ENCODE results near the gene EFL1. TPM values are rescaled to one million over a fixed set of nuclear protein-coding genes. Genes with fewer than 3 reads are reported as not detected.
"Not testable (repeated sequence)": the region's sequence is repeated elsewhere in the genome, so short reads cannot be mapped to it uniquely, and the experiment has no call there.

Gene EFL1
- total and polyA plus RNA-seq, 2 of the 4 experiments (the other 2 are of a cell fraction) = 10.1 to 24.6 TPM

- H2AK5ac ChIP-seq (ENCODE audit: low read depth, low read length); H4K20me1 ChIP-seq (ENCODE audit: insufficient read depth, low read length); intact Hi-C loops (cut with micrococcal nuclease); H2BK120ac ChIP-seq (ENCODE audit: low read depth, low read length); in situ Hi-C loops (cut with MboI; ENCODE audit: low sequenced_read_pairs); H3K4ac ChIP-seq (ENCODE audit: low read depth, low read length); H2AFZ ChIP-seq (replicated peaks; ENCODE audit: low read length, poor library complexity); H3K27me3 ChIP-seq (ENCODE audit: control insufficient read depth, insufficient read depth, low read length); H3K4me3 ChIP-seq (ENCODE audit: insufficient read depth, low read depth, low read length); H3K56ac ChIP-seq (ENCODE audit: extremely low read depth, insufficient read depth, low read length); H4K8ac ChIP-seq (ENCODE audit: low read depth in 2 of 2, low read length in 2 of 2); H3K9ac ChIP-seq (ENCODE audit: low read depth, low read length); H3K79me1 ChIP-seq (ENCODE audit: low read depth in 1 of 2, low read length in 2 of 2); H3K23ac ChIP-seq (ENCODE audit: low read depth, low read length); H3K27ac ChIP-seq (ENCODE audit: insufficient read depth, low read length); H2BK20ac ChIP-seq (ENCODE audit: low read depth, low read length); H4K91ac ChIP-seq (ENCODE audit: insufficient read depth, low read depth, low read length); BruUV-seq (replicated peaks); H3K4me1 ChIP-seq (ENCODE audit: control insufficient read depth, insufficient read depth, low read length); H3K14ac ChIP-seq (replicated peaks; ENCODE audit: low read depth, low read length); H3K9me1 ChIP-seq (ENCODE audit: insufficient read depth, low read length); H2AK9ac ChIP-seq (replicated peaks; ENCODE audit: low read depth, low read length, poor library complexity); H2BK15ac ChIP-seq (ENCODE audit: low read depth, low read length); POLR2A ChIA-PET (ENCODE audit: unreplicated experiment); CTCF ChIA-PET; H4K5ac ChIP-seq (ENCODE audit: low read depth, low read length); H3K9me3 ChIP-seq (ENCODE audit: control insufficient read depth, insufficient read depth, low read length); dilution Hi-C loops (cut with HindIII; ENCODE audit: low sequenced_read_pairs, unreplicated experiment); H3K36me3 ChIP-seq (ENCODE audit: control insufficient read depth, insufficient read depth, low read length): not testable (repeated sequence)
- H3K18ac ChIP-seq (ENCODE audit: low read depth, low read length) = 0 out of 2 replicates have a peak overlapping the region, but pooled peaks have one; percentile 36
- ATAC-seq (ENCODE audit: low read depth) (peak; percentile 72), DNase-seq (peak; percentile 78)
- peak overlapping the region; percentile 58; the same call in 1 of the 2 replicates for H3K4me2 ChIP-seq (ENCODE audit: low read depth, low read length)
- no CpG with 5 or more reads among the region's 1 CpG for WGBS, 2 experiments (ENCODE audit: extremely low coverage in 2 of 2, insufficient read length in 1 of 2)
- peak overlapping the region; percentile 57 for H2BK5ac ChIP-seq (ENCODE audit: low read depth, low read length, poor library complexity, severe bottlenecking)
These were observed 20.6 kb downstream of the EFL1 start for GRCh38 chr15:82241836-82242499.
